HG03565 (cell line): Measurements from ENCODE around the gene ALDH1A3.

Experiments
- ATAC-seq: cut with Tn5 transposase; IDR thresholded peaks from one replicate; pipeline ENCODE4 v1.9.1; 2021; ENCODE audit warnings: mild to moderate bottlenecking, moderate library complexity; ENCODE audit not compliant: unreplicated experiment

ALDH1A3 gene

DNA sequence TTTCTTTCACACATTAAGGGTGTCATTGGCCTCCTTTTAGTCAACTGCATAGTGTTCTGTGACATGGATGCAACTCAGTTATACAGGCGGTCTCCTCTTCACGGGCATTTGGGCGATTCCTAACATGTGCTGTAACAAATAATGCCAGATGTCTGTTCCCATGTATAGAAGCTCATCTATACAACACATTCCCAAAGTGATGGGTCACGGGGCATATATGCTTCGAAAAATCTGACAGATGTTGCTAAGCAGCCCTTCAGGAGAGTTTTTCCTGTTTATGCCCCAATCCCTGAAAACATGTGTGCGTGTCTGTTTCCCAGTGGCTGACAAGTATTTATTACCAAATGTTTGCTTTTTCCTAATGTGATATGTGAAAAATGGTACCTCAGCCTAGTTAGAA is 65.4 kb downstream of the ALDH1A3 start:
- no peak for ATAC-seq

DNA sequence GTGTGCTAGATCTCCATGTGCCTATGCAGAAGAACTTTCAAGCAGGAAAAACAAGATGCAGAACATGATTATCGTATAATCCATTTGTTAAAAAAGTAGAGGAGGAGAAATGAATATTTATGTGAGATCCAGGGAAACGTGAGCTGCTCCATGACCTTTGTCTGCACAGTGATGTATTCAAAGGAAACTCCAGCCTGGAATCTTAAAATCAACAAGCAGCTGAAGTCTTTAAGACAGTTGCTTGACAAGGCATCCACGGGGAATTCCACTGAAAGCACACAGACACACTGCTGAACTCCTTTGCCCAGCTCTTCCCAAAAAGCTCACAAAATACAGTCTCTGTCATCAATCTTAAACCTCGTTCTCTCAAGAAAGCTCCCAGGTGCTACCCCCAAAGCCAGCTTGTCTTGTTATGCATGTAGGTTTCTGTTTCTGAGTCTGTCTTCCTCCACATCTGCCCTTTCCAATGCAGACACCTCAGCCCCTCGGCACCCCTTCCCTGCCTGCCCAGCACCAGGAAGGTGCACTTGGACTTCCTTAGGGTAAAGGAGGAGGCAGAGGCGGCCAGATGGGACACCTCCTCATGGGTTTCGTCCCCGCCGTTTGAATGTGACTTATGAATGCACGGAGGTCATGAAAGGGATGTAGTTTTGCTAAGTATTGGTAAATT is 68.3 kb downstream of the ALDH1A3 start:
- no peak for ATAC-seq

DNA sequence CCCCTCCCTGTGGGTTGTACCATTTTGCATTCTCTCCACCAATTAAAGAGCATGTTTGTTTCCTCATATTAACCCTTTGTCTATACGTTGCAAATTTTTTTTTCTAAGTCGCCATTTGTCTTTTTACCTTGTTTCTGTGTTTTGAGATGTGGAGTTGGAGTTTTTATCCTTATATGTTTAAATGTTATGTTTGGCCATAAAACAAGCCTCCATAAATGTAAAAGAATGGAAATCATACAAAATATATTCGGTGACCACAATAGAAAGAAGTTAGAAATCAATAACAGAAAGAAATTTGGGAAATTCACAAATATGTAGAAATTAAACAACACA is 68.8 kb downstream of the ALDH1A3 start:
- no peak for ATAC-seq

DNA sequence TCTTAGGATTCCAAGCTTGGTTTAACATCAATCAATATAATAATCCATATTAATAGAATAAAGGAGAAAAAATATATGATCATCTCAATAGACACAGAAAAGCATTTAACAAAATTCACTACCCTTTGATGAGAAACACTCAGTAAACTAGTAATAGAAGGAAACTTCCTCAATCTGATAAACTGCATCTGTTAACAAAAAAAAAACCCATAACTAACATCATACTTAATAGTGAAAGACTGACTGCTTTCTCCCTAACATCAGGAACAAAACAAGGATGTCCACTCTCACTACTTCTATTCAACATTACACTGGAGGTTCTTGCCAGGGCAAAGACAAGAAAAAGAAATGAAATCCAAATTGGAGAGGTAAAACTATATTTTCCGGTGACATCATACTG is 70.1 kb downstream of the ALDH1A3 start:
- no peak for ATAC-seq

DNA sequence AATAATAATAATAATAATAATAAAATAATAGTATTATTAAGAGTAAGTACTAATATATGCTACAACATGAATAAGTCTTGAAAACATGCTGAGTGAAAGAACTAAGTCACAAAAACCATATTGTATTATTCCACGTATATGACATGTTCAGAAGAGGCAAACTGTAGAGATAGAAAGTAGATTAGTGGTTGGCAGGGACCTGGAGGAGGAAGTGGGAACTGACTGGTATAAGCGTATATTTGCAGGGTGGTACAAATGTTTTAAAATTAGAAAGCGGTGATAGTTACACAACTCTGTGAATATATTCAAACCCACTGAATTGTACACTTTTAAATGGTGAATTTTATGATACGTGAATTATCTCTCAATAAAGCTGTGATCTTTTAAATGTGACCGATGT is 72.3 kb downstream of the ALDH1A3 start:
- ATAC-seq, result no peak

DNA sequence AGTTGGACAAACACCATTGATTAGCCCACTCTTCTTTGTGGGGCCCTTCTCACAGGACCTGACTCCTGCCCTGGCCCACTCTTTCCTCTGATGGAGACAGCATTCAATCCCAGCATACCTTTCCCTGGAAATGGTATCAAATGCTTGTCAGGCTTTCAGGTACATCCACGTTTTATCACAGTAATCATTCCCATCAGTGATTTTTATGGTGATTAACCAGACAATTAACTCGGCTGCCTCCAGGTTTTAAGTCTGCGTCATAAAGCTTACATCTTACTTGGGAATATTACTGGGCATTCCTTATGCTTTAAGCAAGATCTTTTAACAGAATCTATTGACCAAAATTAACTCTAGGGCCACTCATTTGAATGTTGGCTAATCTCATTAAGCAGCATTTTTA is 72.9 kb downstream of the ALDH1A3 start:
- ATAC-seq, result no peak

DNA sequence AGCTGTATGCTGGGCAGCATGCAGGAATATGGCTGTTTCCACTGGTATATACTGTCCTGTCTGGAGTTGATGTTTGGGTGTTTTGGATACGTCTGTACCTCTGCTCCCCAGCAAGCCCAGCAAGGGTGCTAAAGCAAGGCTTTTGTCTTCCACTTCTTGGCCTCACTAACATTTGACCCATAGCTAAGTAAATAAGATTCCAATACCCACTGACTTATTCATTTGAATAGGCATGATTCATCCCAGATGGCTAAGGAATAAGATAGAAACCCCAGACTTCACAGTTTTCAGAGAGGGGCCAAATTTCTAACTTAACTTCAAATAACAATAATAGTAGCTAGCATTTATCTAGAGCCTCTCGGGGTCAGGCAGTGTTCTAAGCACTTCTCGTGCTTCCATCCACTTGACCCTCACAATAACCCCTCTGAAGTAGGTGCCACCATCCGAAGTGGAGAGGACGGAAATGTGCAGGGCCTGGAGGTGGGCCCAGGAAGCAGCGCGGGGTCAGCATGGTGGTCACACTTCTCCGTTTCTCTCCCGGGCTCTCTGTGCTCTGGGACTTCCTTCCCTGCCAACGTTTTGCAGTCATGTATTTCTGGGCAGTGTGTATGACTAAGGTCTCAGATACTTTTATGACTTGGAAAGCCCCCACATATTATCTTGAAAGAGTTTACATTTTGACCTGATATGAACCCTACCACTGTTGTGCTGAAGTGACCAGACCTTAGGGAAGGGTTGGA is 78.9 kb downstream of the ALDH1A3 start:
- no peak for ATAC-seq

DNA sequence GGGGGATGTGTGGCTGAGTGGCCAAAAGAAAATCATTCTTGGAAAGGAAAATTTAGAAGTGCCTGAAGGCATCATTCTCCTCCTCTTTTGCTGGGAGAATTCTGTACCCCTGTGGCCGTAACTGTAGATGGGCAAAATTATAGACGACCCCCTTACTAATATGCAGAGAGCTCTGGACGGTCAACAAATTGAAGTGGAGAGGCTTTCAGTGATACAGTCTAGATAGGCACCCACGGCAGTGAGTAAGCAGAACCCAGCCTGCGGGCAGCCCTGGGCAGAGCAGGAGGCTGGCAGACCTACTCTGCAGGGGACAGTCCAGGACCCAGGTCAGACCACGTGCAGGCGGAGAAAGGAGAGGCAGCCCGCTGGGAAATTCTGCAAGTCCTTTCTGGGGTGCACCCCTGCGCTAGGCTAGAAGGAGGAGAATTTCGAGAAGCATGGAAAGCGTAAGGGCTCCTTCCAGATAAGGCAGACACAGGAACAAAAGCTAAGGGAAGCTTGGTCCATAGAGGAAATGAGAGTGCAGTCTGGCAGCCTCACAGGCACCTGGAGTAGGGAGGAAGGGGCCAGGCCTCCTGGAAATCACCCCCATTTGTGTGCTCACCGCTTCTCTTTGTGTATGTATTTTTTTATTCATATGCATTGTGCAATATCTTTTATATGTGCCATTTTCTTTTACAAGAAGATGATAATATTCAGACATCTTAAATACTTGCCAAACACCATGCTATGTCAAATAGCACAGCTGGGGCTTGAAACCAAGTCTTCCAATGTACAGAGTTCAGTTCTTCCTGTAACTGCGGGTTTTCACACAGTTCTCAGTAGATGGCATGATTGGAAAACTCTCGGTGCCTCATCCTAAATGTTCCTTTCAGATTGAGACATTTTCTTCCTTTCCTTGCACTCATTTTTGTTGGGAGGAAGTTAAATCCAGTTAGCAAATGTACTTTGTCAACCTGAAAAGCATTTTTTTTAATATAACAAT is 79.7 kb downstream of the ALDH1A3 start:
- no peak for ATAC-seq
